Measurements from ENCODE around the gene GUCY1A1. TPM values are rescaled to one million over a fixed set of nuclear protein-coding genes. Genes with fewer than 3 reads are reported as not detected.
"Not testable (repeated sequence)": the region's sequence is repeated elsewhere in the genome, so short reads cannot be mapped to it uniquely, and the experiment has no call there.

The GUCY1A1 gene, protein sequence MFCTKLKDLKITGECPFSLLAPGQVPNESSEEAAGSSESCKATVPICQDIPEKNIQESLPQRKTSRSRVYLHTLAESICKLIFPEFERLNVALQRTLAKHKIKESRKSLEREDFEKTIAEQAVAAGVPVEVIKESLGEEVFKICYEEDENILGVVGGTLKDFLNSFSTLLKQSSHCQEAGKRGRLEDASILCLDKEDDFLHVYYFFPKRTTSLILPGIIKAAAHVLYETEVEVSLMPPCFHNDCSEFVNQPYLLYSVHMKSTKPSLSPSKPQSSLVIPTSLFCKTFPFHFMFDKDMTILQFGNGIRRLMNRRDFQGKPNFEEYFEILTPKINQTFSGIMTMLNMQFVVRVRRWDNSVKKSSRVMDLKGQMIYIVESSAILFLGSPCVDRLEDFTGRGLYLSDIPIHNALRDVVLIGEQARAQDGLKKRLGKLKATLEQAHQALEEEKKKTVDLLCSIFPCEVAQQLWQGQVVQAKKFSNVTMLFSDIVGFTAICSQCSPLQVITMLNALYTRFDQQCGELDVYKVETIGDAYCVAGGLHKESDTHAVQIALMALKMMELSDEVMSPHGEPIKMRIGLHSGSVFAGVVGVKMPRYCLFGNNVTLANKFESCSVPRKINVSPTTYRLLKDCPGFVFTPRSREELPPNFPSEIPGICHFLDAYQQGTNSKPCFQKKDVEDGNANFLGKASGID
- total RNA-seq = not detected in 2 replicates
- 0.04 TPM for polyA plus RNA-seq (2012)

DNA sequence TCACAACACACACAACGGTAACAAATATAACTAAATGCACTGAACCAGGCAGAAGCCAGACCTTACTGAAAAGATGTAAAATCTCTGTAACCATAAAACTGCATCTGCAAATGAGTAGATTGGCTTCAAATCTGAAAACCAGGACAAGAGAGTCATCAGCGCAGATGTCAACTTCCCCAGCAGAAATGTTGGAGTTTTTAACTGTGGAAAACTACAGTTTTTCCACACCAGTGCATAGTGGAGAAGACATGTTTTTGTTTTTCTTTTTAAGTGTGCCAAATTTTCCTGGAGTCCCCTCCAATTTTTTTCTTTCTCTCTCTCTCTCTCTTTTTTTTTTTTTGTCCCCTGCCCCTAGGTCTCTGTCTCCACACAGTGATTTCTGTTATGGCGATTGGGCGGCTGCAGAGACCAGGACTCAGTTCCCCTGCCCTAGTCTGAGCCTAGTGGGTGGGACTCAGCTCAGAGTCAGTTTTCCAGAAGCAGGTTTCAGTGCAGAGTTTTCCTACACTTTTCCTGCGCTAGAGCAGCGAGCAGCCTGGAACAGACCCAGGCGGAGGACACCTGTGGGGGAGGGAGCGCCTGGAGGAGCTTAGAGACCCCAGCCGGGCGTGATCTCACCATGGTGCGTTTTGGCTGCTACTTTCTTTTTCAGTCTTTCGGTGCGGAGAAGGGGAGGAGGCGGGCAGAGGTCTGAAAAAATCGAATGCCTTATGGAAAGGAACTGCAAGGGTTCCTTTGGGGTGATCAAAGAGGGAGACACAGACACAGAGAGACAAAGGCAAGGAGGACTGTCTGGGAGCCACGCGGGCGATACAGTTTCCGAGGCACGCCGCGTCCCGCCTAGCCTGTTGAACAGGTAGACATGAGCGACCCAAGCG, at the start of gene GUCY1A1:
TSS of gene GUCY1A1 (plus strand) at position 505 of the 878 bp plus-strand sequence. CDS start 30,020 bp downstream, outside the sequence.
- DNase-seq (ENCODE audit: low read depth) = no peak

DNA sequence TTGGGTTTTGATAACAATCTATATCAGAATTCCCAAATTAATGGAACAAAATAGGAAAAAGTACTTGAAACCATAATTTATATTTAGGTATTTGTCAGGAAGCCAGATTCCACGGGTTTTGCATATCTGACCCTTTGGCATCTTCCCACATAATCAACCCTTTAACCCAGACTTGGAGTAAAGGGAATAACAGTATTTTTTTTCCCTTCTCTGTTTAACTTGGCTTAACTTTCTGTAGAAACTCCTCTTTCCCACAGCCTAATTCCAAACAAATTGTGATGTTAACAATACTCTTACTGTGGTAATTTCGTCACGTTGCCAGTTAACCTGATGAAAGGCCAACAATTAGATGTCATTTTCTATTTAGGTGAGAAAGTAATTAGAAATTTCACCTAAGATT, 49.4 kb upstream of the GUCY1A1 start:
- DNase-seq (ENCODE audit: low read depth) = no peak

DNA sequence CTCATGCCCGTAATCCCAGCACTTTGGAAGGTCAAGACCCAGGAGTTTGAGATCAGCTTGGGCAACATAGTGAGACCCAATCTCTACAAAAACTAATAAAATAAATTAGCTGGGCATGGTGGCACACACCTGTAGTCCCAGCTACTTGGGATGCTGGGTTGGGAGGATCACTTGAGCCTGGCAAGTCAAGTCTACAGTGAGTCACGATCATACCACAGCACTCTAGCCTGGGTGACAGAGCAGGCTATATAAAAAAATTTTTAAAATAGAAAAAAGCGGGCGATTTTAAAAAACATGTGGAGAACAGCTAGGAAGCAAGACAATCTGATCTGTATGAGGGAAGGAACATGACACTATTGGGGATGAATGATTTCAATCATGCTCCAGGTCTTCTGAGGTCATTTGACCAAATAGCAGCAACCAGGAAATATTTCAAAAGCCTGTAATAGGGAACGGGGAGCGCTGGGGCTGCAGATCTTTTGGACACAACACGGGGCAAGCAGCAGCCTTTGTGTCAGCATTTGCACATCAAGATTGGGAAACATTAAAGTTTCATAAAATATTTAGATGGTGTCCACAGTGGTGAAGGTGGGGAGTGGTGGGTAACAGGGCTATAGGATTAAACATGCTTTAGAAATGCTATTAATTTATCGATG, 48.3 kb upstream of the GUCY1A1 start:
- no peak for DNase-seq (ENCODE audit: low read depth)

DNA sequence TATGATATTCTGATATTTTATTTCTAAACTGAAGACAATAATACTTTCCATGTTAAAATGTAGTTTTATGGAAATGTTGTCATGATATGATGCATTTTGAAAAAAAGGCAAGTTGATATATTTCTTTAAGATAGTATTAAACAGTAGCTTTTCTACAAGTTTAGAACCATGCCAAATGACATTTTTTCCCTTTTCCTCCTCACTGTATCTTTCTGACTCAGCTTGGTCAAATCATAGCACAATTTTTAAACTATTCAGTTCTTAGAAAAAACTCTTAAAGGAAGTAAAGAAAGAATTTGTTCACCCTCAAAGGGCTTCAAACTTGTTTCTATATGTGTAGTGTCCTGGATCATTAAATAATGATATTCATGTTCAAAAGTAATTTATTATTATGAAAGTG, 46.0 kb upstream of the GUCY1A1 start:
- DNase-seq (ENCODE audit: low read depth) = no peak

DNA sequence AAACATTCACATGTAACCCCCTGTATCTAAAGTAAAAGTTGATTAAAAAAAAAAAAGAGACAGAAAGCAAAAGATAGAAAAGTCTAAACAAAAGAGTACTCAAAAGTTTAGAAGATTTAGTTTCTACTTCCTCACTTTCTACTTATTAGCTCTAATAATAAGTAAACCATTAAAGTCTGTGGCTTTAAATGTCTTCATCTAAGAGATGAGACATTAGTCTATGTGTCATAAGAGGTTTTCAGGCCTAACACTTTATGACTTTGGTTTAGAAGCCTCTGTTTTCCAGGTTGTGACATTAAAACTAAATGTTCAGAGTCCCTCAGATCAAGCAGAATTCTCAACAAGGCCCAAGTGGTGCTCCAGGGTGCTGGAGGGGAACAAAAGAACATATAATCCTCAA, 42.2 kb upstream of the GUCY1A1 start:
- DNase-seq (ENCODE audit: low read depth) = no peak

DNA sequence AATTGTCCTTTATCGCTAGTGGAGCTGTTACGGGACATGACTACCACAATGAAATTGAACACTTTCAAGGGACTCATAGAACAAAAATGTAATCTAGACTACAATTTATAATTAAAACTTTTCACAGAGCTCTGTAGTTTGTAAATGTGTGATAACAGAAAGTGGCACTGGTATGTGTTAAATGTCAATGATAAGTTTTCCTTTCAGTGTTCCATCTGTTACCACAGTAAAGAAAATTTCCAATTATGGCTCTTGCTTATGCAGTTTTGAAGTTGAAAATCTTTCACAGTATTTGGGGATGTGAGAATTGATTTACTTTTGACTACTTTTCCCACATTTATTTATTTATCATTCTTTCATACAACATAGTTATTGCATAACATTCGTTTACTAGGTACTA, 40.1 kb upstream of the GUCY1A1 start:
- DNase-seq (ENCODE audit: low read depth) = no peak

DNA sequence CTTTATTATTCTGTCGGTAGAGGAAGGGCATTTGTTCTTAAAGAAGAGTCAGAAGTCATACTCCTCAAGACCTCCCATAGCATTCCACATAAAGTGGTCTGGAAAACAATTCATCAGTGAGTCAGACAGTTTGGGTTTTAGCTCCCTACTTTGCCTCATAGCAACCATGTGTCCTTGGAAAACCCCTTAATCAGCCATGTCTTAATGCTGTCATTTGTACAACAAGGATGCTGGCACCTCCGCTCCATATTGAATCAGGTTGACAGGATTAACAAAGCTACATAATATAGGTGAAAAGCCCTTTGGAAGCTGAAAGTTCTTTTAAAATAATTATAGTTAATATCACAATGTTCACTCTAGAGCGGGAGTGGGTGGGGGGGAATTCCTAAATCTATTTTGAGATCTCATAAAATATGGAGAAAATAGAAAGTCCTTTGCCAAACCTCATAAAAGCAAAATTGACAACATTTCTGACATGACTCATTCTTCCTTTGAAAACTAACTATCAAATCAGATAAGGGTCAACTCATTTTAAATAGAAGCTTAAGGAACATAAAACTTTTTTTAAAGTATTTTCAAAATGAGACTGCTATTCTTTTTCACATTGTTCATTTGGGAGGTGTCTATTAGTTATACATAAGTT, 37.3 kb upstream of the GUCY1A1 start:
- no peak for DNase-seq (ENCODE audit: low read depth)

DNA sequence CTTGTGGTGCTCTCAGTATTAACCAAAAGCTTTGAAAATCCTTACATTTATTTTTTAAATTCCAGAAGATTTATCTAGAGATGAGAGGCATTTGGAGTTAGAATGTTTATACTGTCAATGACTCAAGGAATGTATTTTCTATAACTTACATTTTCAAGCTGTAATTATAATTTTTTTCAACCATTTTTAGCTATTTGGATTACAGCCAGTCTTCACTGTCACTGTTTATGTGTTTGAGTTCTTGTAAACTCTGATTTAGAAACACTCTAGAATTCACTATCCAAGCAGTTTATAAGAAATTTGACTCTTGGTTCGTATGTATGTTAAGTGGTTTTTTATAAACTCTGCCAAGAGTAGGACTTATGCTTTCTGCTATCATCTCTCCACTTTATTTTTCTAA, 36.7 kb upstream of the GUCY1A1 start:
- DNase-seq (ENCODE audit: low read depth) = no peak

DNA sequence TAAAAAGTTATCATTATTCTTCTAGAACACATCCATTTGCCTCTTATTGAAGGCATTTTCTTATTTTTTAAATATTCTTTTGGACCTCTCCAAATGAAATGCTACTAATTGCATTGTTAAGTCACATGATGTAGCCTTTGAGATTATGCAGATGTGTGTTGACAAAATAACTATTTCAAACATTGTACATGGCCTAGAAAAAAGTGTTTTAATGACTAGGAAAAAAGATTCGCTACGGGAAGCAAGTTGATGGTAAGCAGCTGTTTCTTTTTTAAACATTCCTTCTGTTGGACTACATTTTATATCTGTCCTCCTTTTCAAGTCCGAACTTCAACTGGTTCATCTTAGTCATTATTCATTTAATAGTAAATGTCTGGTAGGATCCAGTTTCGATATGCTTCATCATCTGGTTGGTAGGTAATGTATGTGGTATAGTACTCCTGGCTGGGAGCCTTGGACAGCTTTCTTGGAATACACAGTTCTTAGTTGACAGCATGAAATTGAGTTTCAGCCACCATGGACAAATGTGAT, 34.3 kb upstream of the GUCY1A1 start:
- DNase-seq (ENCODE audit: low read depth) = no peak

DNA sequence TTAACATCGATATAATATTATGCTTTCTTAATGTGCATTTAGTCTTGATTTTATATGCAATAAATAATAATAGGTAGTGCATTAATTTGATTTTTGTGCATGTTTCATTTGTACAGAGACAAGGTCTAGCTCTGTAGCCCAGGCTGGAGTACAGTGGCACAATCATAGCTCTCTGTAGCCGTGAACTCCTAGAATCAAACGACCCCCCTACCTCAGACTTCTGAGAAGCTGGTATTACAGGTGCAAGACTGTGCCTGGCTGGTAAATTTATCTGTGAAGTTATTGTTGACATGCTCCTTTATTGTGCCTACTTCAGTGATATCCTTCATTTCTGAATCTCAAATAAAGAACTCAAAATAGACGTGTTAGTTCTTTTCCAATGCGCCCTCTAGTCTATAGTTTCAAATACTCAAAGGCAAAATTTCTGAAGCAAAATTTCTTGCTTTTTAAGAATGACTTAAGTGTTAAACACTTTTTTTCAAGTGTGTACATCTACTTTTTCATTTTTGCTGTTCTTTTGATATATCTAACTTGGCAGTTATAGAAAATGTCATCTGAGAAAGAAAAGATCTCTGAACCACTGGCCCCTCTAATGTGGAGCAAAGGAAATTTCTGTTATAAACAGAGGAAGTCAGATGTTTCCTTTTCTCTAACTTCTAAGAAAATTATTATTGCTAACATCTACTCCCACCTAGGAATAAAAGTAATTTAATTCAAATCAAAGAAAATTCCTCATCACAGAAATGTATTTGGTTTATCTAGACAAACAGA, 28.3 kb upstream of the GUCY1A1 start:
- no peak for DNase-seq (ENCODE audit: low read depth)

DNA sequence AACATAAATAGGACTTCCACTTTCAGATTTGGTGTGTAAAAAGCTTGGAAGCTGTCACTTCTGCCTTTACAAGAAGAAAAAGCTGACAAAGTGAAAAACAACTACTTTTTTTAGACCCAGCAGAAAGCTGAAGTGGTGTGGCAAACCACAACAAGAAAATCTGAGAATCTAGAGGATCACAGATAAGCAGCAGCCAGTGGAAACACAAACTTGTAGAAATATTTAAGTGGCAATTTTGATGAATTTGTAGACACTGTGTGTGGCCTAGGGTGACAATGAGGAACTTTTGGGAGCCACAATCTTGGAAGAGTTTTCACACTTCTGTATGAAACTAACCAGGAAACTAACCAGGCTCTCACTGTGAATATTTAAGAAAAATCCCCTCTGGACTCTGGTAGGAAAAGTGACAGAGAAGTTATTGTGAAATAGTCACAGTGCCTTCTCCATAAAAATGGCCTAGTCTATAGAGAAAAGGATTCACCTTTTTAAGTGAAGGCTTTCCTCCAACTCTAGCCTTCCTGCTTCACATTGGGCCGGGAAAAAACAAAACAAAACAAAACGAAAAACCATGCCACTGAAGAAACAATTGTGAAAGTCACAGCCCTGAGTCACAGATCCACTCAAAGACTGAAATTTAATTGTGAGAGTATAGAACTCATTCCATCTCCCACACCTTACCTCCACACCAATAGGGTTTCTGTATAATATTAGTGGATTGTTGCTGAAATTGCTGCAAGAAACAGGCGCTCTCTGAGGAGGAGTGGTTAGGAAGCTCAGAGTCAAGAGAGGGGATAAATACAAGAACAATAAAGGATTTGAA, 26.7 kb upstream of the GUCY1A1 start:
- DNase-seq (ENCODE audit: low read depth) = no peak

DNA sequence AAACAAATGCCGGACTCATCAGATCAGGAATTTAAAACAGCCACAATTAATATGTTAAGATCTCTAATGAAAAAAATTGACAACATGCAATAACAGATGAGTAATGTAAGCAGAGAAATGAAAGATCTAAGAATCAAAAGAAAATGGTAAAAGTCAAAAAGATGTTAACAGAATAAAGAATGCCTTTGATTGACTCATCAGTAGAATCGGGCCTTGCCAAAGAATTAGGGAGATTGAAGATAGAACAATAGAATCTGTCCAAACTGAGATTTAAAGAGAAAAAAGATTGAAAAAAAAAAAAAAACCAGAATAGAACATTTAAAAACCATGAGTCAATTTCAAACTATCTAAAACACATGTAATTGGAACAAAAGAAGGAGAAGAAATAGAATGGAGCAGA, 25.9 kb upstream of the GUCY1A1 start:
- no peak for DNase-seq (ENCODE audit: low read depth)

DNA sequence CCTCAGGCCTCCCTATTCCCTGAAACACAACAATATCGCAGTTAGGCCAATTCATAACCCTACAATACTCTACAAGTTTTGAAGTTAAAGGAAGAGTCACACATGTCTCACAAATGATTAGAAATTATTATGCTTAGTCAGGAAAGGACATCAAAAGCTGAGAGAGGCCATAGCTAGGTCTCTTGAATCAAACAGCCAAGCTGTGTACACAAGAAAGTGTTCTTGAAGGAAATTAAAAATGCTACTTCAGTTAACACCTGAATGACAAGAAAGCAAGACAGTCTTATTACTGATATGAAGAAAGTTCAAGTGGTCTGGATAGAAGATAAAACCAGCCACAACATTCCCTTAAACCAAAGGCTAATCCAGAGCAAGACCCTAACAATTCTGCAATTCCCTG, 23.6 kb upstream of the GUCY1A1 start:
- DNase-seq (ENCODE audit: low read depth) = no peak

DNA sequence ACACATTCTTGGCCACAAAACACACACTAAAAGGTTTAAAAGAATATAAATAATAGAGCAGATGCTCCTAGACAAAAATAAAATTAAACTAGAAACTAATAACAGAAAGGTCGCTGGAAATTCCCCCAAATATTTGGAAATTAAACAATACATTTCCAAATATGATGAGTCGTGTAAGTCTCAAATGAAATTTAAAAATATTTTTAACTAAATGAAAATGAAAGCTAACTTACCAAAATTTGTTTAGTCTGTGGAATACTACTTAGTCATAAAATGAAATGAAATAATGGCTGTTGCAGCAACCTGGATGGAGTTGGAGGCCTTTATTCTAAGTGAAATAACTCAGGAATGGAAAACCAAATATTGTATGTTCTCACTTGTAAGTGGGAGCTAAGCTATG, 20.6 kb upstream of the GUCY1A1 start:
- no peak for DNase-seq (ENCODE audit: low read depth)

DNA sequence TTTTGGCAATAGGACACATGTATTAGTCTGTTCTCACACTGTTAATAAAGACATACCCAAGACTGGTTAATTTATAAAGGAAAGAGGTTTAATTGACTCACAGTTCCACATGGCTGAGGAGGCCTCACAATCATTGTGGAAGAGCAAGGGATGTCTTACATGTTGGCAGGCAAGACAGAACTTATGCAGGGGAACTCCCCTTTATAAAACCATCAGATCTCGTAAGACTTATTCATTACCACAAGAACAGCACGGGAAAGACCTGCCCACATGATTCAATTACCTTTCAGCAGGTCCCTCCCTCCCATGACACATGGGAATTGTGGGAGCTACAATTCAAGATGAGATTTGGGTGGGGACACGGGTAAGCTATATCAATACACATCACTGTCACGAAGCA, 15.9 kb upstream of the GUCY1A1 start:
- not testable (repeated sequence) for DNase-seq (ENCODE audit: low read depth)

DNA sequence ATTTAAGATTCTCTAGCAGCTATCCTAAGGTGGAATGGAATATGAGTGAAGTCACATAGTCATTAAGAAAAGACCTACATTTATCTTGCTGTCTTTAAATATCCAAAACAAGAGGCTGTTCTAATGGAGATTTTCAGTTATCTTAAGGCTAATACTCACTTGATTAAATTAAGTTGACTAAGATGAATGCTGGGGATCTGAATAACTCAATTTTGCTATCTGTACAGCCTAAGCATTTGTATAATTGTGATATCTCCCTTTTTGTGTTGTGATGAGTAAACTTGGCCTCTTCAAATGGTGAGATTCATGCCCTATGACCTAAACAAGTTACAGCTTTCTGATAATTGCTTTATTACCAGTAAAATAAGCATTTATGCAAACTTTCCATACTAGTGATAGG, 13.6 kb upstream of the GUCY1A1 start:
- DNase-seq (ENCODE audit: low read depth) = no peak

DNA sequence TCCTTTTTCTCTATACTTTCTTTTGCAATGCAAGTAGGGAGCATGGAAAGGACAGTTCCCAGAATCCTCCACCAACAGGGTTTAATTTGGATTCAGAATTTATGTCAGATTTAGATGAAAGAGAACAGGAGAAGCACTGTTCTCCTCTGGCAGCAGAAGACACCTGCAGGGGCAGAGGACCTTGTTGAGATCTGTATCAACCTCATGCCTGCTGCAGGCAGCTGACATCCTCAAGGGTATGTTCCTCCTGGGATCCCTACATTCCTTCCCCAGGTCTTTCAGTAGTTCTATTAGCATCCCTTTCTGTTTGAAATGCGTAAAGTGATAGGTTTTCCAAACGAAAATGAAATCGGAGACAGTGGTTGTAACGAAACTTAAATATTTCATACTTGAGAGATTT, 10.6 kb upstream of the GUCY1A1 start:
- no peak for DNase-seq (ENCODE audit: low read depth)

DNA sequence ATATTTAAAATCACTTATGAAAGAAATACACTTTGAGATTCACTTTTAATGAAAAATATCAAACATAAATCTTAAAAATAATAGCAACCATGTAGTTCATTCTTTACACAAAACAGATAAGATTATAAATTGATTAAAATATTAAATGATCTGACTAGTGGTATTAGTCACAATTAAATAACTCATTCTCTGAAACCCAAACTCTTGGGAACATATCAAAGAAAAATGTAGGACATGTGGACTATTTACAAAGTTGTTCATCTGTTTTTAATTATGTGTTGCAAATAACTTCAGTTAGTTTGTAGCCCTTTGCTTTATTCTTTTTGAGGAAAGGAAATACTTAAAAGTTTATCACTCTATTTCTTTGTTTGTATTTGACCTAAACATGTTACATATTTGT, 9.5 kb upstream of the GUCY1A1 start:
- no peak for DNase-seq (ENCODE audit: low read depth)

Data from myocyte (in vitro differentiated cells).